CD14-positive monocyte (primary cell): ENCODE data around the gene PIP4K2B. TPM values are rescaled to one million over a fixed set of nuclear protein-coding genes. Genes with fewer than 3 reads are reported as not detected.

ENCODE experiments used
- DNase-seq, 3 donors: peaks; one replicate each; pipeline ENCODE4 v3.0.0-alpha.2; 2011 to 2022
- H2AFZ ChIP-seq: 2 replicates; pipeline ENCODE4 v1.6.0; 2012; ENCODE audit warnings: mild to moderate bottlenecking, low read depth, low read length, inconsistent platforms; ENCODE audit not compliant: insufficient read depth, poor library complexity, severe bottlenecking
- H3K27ac ChIP-seq, 2 donors: 1 replicate in 1 of 2; 2 replicates in 1 of 2; pipeline ENCODE4 v1.5.1; 2012 to 2013; ENCODE audit warnings: low read length in 2 of 2, control low read depth in 1 of 2, inconsistent platforms in 1 of 2, low read depth in 1 of 2, mild to moderate bottlenecking in 1 of 2
- H3K27me3 ChIP-seq, 2 donors: one replicate each; pipeline versions ENCODE4 v1.6.0 to v1.6.1; 2011 to 2013; ENCODE audit warnings: low read length in 2 of 2; ENCODE audit not compliant: control insufficient read depth in 2 of 2, insufficient read depth in 2 of 2
- H3K36me3 ChIP-seq, 2 donors: replicated peaks in 1 of 2; 1 replicate in 1 of 2; 2 replicates in 1 of 2; pipeline versions ENCODE4 v1.5.1 to v1.6.1; 2012 to 2013; ENCODE audit warnings: low read length in 2 of 2, control low read depth in 1 of 2, inconsistent platforms in 1 of 2, mild to moderate bottlenecking in 1 of 2; ENCODE audit not compliant: insufficient read depth in 2 of 2, control insufficient read depth in 1 of 2
- H3K4me1 ChIP-seq, 2 donors: 1 replicate in 1 of 2; 2 replicates in 1 of 2; pipeline versions ENCODE4 v1.5.1 to v1.6.1; 2012 to 2013; ENCODE audit warnings: low read length in 2 of 2, control low read depth in 1 of 2, inconsistent platforms in 1 of 2, mild to moderate bottlenecking in 1 of 2, moderate library complexity in 1 of 2; ENCODE audit not compliant: insufficient read depth in 2 of 2, control insufficient read depth in 1 of 2
- H3K4me2 ChIP-seq: replicated peaks from 2 replicates; pipeline ENCODE3; 2012; ENCODE audit warnings: low read length, moderate library complexity, mild to moderate bottlenecking; ENCODE audit not compliant: poor library complexity, severe bottlenecking; ENCODE audit errors: extremely low read depth
- H3K4me3 ChIP-seq, 3 experiments: fragments of 200-600 bp in 1 of 3; sonication (generic) in 1 of 3; replicated peaks in 1 of 3; 1 replicate in 2 of 3; 2 replicates in 1 of 3; pipeline ENCODE4 v1.5.1; 2011 to 2013; ENCODE audit warnings: low read length in 3 of 3, mild to moderate bottlenecking in 3 of 3, control low read depth in 2 of 3, low read depth in 2 of 3, inconsistent platforms in 1 of 3, moderate library complexity in 1 of 3
- H3K79me2 ChIP-seq: 2 replicates; pipeline ENCODE4 v1.6.0; 2012; ENCODE audit warnings: mild to moderate bottlenecking, control low read depth, inconsistent platforms, low read length, moderate library complexity; ENCODE audit not compliant: insufficient read depth
- H3K9ac ChIP-seq: 2 replicates; pipeline ENCODE4 v1.6.0; 2017; ENCODE audit warnings: low read length, mild to moderate bottlenecking; ENCODE audit not compliant: insufficient read depth, poor library complexity, severe bottlenecking
- H3K9me3 ChIP-seq, 2 donors: replicated peaks in 1 of 2; 1 replicate in 1 of 2; 2 replicates in 1 of 2; pipeline versions ENCODE4 v1.5.1 to v1.6.1; 2012 to 2013; ENCODE audit warnings: low read length in 2 of 2, control low read depth in 1 of 2; ENCODE audit not compliant: control insufficient read depth in 1 of 2, insufficient read depth in 1 of 2
- H4K20me1 ChIP-seq: 2 replicates; pipeline ENCODE4 v1.6.0; 2012; ENCODE audit warnings: mild to moderate bottlenecking, low read length, control low read depth, moderate library complexity; ENCODE audit not compliant: insufficient read depth
- H3K27ac Mint-ChIP-seq, 7 donors: one replicate each; pipeline ENCODE4 v1.8.0; 2020; ENCODE audit warnings: mild to moderate bottlenecking in 7 of 7, mixed read lengths in 7 of 7, moderate library complexity in 6 of 7, inconsistent platforms in 2 of 7
- H3K27me3 Mint-ChIP-seq, 3 donors: one replicate each; pipeline ENCODE4 v1.8.0; 2021 to 2022; ENCODE audit warnings: low read depth in 3 of 3, mild to moderate bottlenecking in 3 of 3, mixed read lengths in 3 of 3, moderate library complexity in 3 of 3, inconsistent platforms in 1 of 3
- H3K36me3 Mint-ChIP-seq, 2 donors: one replicate each; pipeline ENCODE4 v1.8.0; 2020; ENCODE audit warnings: mixed read lengths in 2 of 2, inconsistent platforms in 1 of 2, mild to moderate bottlenecking in 1 of 2
- H3K4me1 Mint-ChIP-seq: one replicate; pipeline ENCODE4 v1.8.0; 2020; ENCODE audit warnings: mild to moderate bottlenecking, mixed read lengths
- H3K4me3 Mint-ChIP-seq, 2 donors: one replicate each; pipeline ENCODE4 v1.8.0; 2020; ENCODE audit warnings: mild to moderate bottlenecking in 2 of 2, mixed read lengths in 2 of 2, moderate library complexity in 1 of 2
- H3K9me3 Mint-ChIP-seq, 7 donors: one replicate each; pipeline ENCODE4 v1.8.0; 2020 to 2022; ENCODE audit warnings: mixed read lengths in 7 of 7, mild to moderate bottlenecking in 6 of 7, moderate library complexity in 6 of 7, inconsistent platforms in 2 of 7
- CTCF ChIP-seq: fragments of 200-600 bp; IDR thresholded peaks from one replicate; pipeline ENCODE4 v1.8.0; 2022; ENCODE audit warnings: antibody characterized with exemption, mild to moderate bottlenecking
- whole genome bisulfite sequencing: methylation state at CpG from one replicate; pipeline ENCODE4 v1.1.5; 2013; ENCODE audit warnings: missing lambda C conversion rate; ENCODE audit not compliant: insufficient coverage; 5-methylcytosine and 5-hydroxymethylcytosine counted together
- intact Hi-C, 2 donors: fragments of 100-400 bp; cut with micrococcal nuclease; formaldehyde crosslinking; loops; one replicate each; pipeline versions ENCODE4 v1.15.0 to v1.15.1; 2023
- polyA plus RNA-seq, 3 donors: library from polyadenylated mRNA; depleted of rRNA in 1 of 3; unstranded in 2 of 3; stranded (reverse) in 1 of 3; fragments of 300-500 nt in 2 of 3; fragments of >200 nt in 1 of 3; fragmentation: Illumina TruSeq in 2 of 3; gene quantifications; 1 replicate in 2 of 3; 2 replicates in 1 of 3; pipeline ENCODE4 v1.2.3, GENCODE V29; 2012 to 2021
- small RNA-seq: library from RNA; depleted of rRNA; stranded (forward); fragments of <200 nt; gene quantifications from one replicate; pipeline ENCODE3, GENCODE V24; 2012; ENCODE audit warnings: low read depth; ENCODE audit not compliant: insufficient read length

The PIP4K2B gene
- polyA plus RNA-seq, 3 donors, result 4.4 to 20.2 (median 4.6) TPM

DNA sequence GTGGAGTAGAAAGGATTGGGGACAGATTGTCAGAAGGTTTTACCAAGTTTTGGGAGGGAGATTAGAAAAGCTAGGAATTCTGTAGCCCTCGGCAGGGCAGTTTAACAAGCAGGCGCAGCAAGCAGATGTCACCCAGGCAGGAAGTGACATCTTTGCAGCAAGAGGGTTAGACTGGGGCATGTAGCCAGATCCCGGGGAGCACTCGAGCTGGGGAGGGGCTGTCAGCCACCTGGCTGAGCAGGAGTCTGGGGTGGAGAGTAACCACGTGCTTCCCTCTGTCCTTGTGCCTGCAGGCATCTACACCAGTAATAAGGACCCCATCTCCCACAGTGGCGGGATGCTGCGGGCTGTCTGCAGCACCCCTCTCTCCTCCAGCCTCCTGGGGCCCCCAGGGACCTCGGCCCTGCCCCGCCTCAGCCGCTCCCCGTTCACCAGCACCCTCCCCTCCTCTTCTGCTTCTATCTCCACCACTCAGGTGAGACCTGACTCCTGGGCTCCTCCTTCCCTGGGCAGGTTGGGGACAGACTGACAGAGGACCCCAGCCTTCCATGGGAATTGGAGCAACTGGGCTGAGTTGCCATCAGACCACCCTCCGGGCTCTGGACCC, 82.1 kb downstream of the PIP4K2B start:
- intact Hi-C loops, result no loop called here
- Mint-ChIP-seq H3K4me3 (no peak overlapping the region), H3K36me3 (peaks cover 57 to 60% of the 10 kb centered on the region in 2 donors), H3K9me3 (peaks cover 0 to 4% (median 0%) of the 10 kb centered on the region in 7 donors), H3K4me1 (no peaks in the 10 kb centered on the region), H3K27ac (no peak overlapping the region), H3K27me3 (peaks cover 0 to 3% (median 0%) of the 10 kb centered on the region in 3 donors)
- H3K9ac ChIP-seq, result no peak overlapping the region
- no peak for DNase-seq
- no peaks in the 10 kb centered on the region for H4K20me1 ChIP-seq
- TF ChIP-seq CTCF, result no peak
- no peaks in the 10 kb centered on the region for H3K27me3 ChIP-seq
- no peaks in the 10 kb centered on the region for H3K9me3 ChIP-seq
- H3K4me2 ChIP-seq, result no peak overlapping the region
- H3K36me3 ChIP-seq, result peaks cover 57 to 71% of the 10 kb centered on the region in 2 donors
- no peak overlapping the region for H2AFZ ChIP-seq
- H3K79me2 ChIP-seq, result no peaks in the 10 kb centered on the region
- no peak overlapping the region for H3K4me3 ChIP-seq
- no peak overlapping the region for H3K27ac ChIP-seq
- 91% methylated on average over 8 of the region's 12 CpGs for WGBS
- H3K4me1 ChIP-seq, result no peaks in the 10 kb centered on the region

- 98% methylated on average over 16 of the region's 18 CpGs for WGBS
- no peak overlapping the region for H2AFZ ChIP-seq
- no peaks in the 10 kb centered on the region for H3K27me3 ChIP-seq
- Mint-ChIP-seq H3K4me1 (peaks cover 3% of the 10 kb centered on the region), H3K4me3 (no peak overlapping the region), H3K9me3 (peaks cover 0 to 4% (median 0%) of the 10 kb centered on the region in 7 donors), H3K27ac (no peak overlapping the region), H3K36me3 (peaks cover 59 to 63% of the 10 kb centered on the region in 2 donors), H3K27me3 (peaks cover 0 to 6% (median 0%) of the 10 kb centered on the region in 3 donors)
- H3K27ac ChIP-seq, result no peak overlapping the region
- peaks cover 61 to 71% of the 10 kb centered on the region in 2 donors for H3K36me3 ChIP-seq
- no peaks in the 10 kb centered on the region for H3K9me3 ChIP-seq
- H4K20me1 ChIP-seq, result no peaks in the 10 kb centered on the region
- intact Hi-C loops, result no loop called here
- no peak overlapping the region for H3K9ac ChIP-seq
- DNase-seq, result no peak
- H3K4me3 ChIP-seq, result no peak overlapping the region
- TF ChIP-seq CTCF, result no peak
- no peak overlapping the region for H3K4me2 ChIP-seq
- H3K79me2 ChIP-seq, result no peaks in the 10 kb centered on the region
- no peaks in the 10 kb centered on the region for H3K4me1 ChIP-seq
Observed at GRCh38 chr17:38716368-38717005, 82.9 kb downstream of the PIP4K2B start.

Small RNA genes lying within 50 kb of the gene (small RNA-seq; reads per million reads assigned to genes)
- gene MIR4726, result not detected
- not detected for gene MIR4727
- gene RNA5SP440, result not detected
- gene RNU6-866P, result not detected

Other genes starting within 250 kb of the PIP4K2B start
- under 1 TPM in 1 of 3 donors, not detected in 2; 0.01 TPM for gene SRCIN1, start 193.6 kb downstream of the PIP4K2B start, polyA plus RNA-seq
- under 1 TPM in 1 of 3 donors, not detected in 2; 0.63 TPM for gene EPOP, start 124.6 kb downstream of the PIP4K2B start, polyA plus RNA-seq
- 10 to 100 TPM in 1 of 3 donors, under 1 TPM in 2; 0.72 to 55.4 (median 0.82) TPM for gene MLLT6, start 94.3 kb downstream of the PIP4K2B start, polyA plus RNA-seq
- 10 to 100 TPM in 2 of 3 donors, 1 to 10 TPM in 1; 7.1 to 61.2 (median 53.4) TPM for gene CISD3, start 69.2 kb downstream of the PIP4K2B start, polyA plus RNA-seq
- gene PCGF2, start 51.2 kb downstream of the PIP4K2B start, polyA plus RNA-seq, result under 1 TPM in 1 of 3 donors, not detected in 2; 0.60 TPM
- 100 to 1,000 TPM; 315 to 689 (median 625) TPM for gene PSMB3, start 46.8 kb downstream of the PIP4K2B start, polyA plus RNA-seq
- 10 to 100 TPM in 1 of 3 donors, 1 to 10 TPM in 2; 7.5 to 63.2 (median 8.4) TPM for gene CWC25, start 25.8 kb upstream of the PIP4K2B start, polyA plus RNA-seq
- 1,000 to 10,000 TPM in 1 of 3 donors, 100 to 1,000 TPM in 2; 561 to 1,701 (median 618) TPM for gene RPL23, start 54.2 kb upstream of the PIP4K2B start, polyA plus RNA-seq
- gene LASP1, start 70.5 kb upstream of the PIP4K2B start, polyA plus RNA-seq, result 10 to 100 TPM; 55.9 to 93.7 (median 70.6) TPM
- not detected for gene FBXO47, start 167.8 kb upstream of the PIP4K2B start, polyA plus RNA-seq